HG03103 (cell line): ENCODE measurements around the gene POTEG.
"Not testable (repeated sequence)": the region's sequence is repeated elsewhere in the genome, so short reads cannot be mapped to it uniquely, and the experiment has no call there.

Experiments used
- ATAC-seq: cut with Tn5 transposase; IDR thresholded peaks from one replicate; pipeline ENCODE4 v1.9.1; 2021; ENCODE audit warnings: low read depth; ENCODE audit not compliant: unreplicated experiment

POTEG gene

DNA sequence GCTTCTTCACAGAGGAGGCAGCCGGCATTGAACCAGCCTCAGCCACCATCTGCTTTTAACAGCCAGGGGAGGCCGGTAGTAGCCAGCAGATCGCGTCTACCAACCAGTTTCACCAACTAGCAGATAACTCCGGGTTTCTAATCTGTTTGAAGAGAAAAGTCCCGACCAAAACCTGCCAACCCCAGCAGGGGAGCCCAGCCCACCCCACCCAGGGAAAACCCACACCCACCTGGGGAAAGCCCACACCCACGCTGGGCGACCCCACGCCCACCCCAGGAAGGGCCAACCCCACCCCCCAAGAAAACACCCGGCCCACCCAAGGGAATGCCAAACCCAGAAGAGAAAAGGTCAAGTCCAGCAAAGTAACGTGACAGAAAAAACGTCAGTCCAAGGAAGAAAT lies at the start of gene POTEG:
POTEG (minus strand) TSS at position 101 of the 400 bp plus-strand sequence; CDS start at position 49, 52 bp downstream.
- not testable (repeated sequence) for ATAC-seq

DNA sequence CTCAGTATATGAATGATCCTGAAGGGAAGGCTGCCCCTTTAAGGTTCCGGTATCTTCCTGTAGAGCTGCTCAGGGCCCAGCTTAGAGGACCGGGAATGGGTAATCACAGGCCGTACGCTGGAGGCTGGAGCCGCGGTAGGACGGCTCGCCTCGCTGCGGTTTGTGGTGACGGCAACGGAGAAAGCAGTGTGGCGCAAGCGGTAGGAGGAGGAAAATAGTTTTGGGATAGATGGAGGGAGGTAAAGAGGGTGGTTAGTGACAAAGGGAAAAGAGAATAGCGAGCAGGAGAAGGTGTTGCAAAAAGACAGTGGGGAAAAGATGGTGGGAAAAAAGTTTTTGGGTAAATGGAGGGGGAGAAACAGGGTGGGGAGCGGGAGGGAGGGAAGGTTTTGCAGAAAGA lies 48.0 kb upstream of the POTEG start:
- ATAC-seq: not testable (repeated sequence)

DNA sequence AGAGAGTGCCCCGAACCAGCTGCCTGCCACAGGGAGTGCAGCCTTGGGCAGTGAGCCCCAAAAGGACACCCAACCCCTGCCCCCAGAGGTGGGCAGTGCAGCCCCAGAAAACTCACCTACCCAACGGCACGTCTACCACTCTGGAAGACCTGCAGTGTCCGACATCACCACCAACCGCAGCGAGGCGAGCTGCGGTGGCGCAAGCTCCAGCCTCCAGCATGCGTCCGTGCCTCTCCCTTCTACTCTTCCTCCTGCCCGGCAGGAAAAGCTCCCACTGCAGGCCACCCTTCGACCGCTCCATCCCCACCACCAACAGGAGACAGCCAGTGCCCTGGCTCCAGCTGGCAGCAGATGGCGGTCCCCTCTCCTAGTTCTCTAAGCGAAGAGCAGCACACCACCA lies 47.3 kb upstream of the POTEG start:
- not testable (repeated sequence) for ATAC-seq

DNA sequence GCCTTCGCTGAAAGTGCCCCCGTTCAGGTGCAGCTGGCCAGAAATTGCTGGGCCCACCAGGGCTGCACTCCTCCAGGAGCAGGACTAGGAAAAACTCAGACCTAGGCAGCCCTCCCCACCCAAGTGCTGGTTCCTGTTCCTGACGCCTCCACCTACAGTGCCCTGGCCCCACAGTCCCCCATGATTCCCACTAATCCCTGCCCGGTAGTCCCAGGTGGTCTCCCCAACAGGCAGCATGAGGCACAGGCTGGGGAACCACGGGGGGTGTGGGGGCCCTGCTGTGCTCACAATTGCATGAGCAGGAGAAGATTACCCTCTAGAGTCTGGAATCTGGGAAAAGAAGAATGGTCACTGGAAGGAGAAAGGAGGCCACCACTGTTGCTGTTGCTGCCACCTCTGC lies 46.4 kb upstream of the POTEG start:
- not testable (repeated sequence) for ATAC-seq

DNA sequence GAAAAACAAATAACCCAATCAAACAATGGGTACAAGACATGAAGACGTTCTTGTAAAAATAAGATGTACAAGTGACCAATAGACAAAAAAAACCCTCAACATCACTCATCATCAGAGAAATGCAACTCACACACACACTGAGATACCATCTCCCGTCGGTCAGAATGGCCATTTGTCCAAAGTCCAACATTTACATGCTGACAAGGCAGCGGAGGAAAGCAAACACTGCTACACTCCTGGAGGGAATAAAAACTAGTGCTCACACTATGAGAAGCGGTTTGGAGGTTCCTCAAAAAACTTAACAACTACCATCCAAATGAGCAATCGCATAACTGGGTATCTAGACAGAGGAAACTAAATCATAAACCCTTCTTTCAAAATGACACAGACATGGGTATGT lies 11.6 kb upstream of the POTEG start:
- ATAC-seq: not testable (repeated sequence)

DNA sequence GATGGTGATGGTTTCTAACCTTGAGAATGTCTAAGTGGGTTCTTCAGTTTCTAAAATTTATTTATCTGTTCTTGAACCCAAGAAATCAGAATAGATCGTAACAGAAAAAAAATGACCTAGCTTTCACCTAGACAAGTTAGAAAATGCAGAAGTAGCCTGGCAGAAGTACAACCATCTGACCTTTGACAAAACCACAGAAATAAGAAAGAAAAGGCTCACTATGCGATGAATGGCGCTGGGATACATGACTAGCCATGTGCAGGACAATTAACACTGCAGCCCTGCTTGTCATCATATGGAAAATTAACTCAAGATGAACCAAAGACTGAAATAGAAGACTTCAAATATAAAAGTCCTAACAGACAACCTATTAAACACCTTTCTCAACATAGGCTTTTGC lies 5.7 kb upstream of the POTEG start:
- ATAC-seq: not testable (repeated sequence)

DNA sequence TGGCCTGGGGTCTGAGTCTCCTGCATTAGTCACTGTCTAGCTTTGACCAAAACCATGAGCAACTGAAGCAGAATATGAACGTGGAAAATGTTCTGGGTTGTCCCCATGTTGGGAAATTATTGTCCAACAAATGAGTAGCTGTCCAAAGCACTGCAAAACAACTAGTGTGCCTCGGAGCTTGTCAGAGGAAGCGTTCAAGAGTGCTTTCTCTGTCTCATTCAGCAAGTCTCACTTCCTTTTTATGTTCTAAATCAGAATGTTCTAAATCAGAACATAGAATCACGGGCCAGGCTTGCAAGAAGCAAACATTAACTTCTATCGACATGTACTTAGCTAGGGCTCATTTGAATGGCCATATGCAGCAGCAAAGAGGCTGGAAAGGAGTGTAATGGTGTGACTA lies 5.1 kb upstream of the POTEG start:
- not testable (repeated sequence) for ATAC-seq

DNA sequence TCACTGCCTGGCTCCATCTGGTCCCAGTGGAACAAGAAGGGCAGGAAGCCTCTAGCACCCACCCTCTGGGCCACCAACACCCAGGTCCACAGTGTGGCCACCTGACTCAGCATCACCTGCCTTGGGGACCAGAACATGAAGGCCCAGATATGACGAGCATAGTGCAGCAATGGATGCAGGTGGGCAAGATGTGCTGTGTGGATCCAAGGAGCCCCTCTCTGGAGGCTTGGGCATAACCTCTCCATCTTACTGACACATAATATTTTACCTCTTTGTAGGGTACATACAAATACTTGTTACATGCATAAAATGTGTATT lies 2.9 kb upstream of the POTEG start:
- ATAC-seq: not testable (repeated sequence)

DNA sequence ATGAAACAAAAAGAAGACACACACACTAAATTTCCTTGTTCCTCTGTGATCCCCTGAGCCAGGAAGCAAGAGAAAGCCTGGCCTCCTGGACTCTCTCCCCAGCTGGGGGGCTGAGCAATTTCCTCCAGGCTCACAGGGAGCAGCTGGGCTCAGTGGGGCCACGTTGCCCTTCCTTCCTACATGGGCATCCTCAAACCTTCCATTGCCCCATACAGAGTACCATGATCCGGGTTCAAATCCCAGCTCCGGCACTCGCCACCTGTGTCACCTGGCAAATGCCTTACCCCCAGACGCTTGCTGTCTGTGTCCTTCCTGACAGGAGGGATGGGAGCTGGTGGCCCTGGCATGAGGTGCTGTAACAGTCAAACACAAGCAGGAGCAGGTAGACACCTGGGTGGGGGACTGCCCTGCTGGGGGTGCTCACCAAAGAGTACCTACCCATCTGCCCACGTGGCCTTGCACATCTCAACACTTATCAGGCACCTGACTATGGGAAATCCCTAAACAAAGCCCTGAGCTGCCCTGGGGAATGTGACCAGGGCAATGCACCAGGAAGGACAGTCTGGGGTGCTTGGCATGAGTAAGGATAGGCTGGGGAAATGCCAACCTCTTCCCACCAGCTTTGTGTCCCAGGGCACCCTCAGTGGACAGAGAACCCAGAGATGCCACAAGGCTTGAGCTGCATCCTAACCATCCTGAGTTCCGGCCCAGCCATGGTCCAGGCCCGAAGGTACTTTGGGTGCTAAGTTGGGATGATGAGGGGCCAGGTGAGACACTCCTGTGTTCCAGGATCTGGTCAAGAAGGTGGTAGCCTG lies 2.4 kb upstream of the POTEG start:
- not testable (repeated sequence) for ATAC-seq

DNA sequence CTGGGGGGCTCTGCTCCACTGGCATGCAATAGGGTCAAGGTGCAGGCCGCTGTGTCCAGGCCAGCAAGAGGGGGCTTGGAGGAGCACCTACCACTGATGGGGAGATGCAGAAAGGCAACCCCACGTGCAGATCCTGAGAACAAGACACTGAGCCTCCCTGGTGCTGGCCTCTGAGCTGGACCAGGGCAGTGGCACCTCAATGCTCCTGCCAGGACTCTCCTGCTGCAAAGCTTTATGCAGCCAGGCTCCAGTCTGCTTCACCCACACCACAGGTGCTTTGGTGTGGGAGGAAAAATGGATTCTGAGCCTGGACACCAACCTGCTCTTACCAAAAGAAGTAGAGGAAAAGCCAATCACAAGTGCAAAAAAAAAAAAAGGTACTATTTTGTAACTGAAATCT lies 1.7 kb upstream of the POTEG start:
- not testable (repeated sequence) for ATAC-seq

DNA sequence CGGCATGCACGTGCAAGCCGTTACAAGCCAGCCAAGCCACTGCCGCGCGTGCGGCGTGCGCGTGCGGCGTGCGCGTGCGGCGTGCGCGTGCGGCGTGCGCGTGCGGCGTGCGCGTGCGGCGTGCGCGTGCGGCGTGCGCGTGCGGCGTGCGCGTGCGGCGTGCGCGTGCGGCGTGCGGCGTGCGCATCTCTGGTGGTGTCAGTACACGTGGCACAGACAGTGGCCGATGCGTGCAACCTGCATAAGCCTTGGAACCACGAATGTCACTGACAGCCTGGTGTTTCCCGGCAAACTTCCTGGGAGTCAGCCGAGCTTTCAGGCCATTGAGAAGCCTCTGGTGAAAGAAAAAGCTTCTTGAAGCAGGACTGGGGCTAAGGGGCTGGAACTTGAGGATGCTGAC lies 750 bp upstream of the POTEG start:
- not testable (repeated sequence) for ATAC-seq

DNA sequence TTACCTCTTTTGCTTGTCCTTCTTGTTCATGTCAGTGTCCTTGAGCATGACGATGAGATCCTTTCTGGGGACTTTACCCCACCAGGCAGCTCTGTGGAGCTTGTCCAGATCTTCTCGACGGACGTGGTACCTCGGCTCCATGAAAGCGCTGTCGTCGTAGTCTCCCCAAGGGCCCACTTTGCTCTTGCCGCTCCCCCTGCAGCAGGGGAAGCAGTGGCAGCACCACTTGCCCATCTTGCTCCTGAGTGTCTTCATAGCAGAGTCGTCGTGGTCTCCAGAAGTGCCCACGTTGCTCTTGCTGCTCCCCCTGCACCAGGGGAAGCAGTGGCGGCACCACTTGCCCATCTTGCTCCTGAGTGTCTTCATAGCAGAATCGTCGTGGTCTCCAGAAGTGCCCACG lies 376 bp downstream of the POTEG start:
- ATAC-seq: not testable (repeated sequence)

DNA sequence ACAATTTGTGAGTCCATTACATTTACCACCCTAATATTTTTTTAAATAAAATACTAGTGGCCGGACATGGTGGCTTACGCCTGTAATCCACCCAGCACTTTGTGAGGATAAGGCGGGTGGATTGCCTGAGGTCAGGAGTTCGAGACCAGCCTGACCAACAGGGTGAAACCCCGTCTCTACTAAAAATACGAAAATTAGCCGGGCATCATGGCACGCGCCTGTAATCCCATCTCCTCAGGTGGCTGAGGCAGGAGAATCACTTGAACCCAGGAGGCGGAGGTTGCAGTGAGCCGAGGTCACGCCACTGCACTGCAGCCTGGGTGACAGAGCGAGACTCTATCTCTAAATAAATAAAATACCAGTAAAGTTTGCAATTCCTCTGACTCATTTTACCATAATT lies 25.6 kb downstream of the POTEG start:
- not testable (repeated sequence) for ATAC-seq

DNA sequence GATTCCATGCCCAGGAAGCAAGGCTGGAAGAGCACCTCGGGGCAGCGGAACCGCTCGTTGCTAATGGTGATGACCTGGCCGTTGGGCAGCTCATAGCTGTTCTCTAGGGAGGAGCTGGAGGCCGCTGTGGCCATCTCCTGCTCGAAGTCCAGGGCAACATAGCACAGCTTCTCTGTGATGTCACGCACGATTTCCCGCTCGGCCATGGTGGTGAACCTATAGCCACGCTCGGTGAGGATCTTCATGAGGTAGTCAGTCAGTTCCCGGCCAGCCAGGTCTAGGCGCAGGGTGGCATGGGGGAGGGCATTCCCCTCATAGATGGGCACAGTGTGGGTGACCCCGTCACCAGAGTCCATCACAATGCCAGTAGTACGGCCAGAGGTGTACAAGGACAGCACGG lies 32.0 kb downstream of the POTEG start:
- ATAC-seq: not testable (repeated sequence)

DNA sequence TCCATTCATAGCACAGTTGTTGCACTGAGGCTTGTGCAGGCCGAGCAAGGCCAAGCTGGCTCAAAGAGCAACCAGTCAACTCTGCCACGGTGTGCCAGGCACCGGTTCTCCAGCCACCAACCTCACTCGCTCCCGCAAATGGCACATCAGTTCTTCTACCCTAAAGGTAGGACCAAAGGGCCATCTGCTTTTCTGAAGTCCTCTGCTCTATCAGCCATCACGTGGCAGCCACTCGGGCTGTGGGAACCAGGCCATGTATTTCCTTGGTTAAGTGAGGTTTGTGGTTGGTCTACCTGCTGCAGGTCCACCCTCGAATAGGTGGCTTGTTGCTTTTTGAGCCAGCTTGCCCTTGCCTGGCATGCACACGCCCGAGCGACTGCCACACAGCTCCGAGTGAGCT lies 39.4 kb downstream of the POTEG start:
- not testable (repeated sequence) for ATAC-seq

DNA sequence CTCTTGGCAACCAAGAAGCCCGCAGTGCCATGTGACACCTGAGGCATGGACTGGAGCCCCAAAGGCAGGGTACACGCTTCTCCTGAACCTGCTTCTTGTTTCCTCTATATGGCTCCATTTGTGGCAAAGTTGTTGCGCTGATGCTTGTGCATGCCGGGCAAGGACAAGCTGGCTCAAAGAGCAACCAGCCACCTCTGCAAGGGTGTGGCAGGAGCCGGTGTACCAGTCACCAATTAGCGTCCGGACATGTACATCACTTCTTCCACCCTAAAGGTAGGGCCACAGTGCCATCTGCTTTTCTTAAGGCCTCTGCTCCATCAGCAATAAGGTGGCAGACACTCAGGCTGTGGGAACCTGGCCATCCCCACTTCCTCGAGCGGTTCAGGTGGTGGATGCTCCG lies 43.9 kb downstream of the POTEG start:
- not testable (repeated sequence) for ATAC-seq

DNA sequence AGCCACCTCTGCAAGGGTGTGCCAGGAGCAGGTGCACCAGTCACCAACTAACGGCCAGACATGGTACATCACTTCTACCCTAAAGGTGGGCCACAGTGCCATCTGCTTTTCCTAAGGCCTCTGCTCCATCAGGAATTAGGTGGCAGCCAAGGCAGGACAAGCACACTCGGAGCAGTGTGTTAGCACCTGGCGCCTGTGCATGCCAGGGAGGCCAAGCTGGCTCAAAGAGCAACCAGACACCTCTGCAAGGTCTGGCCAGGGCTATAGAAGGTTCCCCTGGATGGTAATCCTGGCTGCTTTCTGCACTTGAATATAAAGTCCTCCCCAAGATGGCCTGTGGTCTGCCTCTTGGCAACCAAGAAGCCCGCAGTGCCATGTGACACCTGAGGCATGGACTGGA lies 45.4 kb downstream of the POTEG start:
- not testable (repeated sequence) for ATAC-seq

DNA sequence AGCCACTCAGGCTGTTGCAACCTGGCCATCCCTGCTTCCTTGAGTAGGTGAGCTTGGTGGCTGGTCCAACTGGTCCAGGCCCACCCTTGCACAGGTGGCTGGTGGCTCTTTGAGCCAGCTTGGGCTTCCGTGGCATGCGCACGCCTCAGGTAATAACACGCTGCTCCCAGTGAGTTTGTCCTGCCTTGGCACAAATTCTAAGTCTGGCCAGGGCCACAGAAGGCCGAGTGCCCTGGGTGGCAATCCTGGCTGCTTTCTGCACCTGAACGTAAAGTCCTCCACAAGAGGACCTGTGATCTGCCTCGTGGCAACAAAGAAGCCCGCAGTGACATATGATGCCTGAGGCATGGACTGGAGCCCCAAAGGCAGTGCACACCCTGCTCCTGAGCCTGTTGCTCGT lies 47.1 kb downstream of the POTEG start:
- ATAC-seq: not testable (repeated sequence)

DNA sequence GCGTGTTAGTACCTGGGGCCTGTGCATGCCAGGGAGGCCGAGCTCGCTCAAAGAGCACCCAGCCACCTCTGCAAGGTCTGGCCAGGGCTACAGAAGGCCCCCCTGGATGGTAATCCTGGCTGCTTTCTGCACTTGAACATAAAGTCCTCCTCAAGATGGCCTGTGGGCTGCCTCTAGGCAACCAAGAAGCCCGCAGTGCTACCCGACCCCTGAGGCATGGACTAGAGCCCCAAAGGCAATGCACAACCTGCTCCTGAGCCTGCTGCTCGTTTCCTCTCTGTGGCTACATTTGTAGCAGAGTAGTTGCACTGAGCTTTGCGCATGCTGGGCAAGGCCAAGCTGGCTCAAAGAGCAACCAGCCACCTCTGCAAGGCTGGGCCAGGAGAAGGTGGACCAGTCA lies 47.8 kb downstream of the POTEG start:
- not testable (repeated sequence) for ATAC-seq

DNA sequence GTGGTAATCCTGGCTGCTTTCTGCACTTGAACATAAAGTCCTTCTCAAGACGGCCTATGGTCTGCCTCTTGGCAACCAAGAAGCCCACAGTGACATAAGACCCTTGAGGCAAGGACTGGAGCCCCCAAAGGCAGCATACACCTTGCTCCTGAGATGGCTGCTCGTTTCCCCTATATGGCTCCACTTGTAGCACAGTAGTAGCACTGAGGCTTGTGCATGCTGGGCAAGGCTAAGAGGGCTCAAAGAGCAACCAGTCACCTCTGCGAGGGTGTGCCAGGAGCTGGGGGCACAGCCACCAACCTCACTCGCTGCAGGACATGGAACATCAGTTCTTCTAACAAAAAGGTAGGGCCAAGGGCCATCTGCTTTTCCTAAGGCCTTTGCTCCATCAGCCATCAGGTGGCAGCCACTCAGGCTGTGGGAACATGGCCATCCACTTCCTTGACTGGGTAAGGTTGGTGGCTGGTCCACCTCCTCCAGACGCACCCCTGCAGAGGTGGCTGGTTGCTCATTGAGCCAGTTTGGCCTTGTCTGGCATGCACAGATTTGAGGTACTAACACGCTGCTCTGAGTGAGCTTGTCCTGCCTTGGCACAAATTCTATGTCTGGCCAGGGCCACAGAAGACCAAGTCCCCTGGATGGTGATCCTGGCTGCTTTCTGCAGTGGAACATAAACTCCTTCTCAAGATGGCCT lies 49.9 kb downstream of the POTEG start:
- ATAC-seq: not testable (repeated sequence)

DNA sequence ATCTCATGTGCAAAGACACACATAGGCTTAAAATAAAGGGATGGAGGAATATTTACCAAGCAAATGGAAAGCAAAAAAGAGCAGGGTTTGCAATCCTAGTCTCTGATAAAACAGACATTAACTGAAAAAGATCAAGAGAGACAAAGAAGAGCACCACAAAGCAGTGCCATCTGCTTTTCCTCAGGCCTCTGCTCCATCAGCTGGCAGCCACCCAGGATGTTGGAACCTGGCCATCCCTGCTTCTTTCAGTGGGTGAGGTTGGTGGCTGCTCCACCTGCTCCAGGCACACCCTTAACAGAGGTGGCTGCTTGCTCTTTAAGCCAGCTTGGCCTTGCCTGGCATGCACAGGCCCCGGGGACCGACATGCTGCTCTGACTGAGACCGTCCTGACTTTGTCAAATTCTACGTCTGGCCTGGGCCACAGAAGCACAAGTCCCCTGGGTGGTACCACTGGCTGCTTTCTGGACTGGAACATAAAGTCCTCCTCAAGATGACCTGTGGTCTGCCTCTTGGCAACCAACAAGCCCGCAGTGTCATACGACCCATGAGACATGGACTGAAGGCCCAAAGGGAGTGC lies 51.0 kb downstream of the POTEG start:
- ATAC-seq: not testable (repeated sequence)

DNA sequence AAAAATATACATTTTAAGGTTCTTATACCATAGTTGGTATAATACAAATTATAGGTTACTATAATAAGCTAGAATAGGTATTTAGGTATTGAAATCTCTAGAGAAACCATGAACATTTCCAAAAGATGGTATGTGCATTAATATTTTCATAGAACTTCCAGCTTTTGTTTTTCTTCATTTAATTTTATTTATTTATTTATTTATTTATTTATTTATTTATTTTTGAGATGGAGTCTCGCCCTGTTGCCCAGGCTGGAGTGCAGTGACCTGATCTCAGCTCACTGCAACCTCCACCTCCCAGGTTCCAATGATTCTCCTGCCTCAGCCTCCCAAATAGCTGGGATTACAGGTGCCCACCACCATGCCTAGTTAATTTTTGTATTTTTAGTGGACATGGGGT lies 54.0 kb downstream of the POTEG start:
- ATAC-seq: not testable (repeated sequence)
